Right lobe of liver (tissue), 6 donors: Measurements from ENCODE around the gene FLT3. TPM values are rescaled to one million over a fixed set of nuclear protein-coding genes. Genes with fewer than 3 reads are reported as not detected.

Experiments used
- ATAC-seq, 4 donors: fragments of 200-7000 bp; cut with Tn5 transposase; one replicate each; pipeline ENCODE4 v1.9.1; 2020; ENCODE audit warnings: mild to moderate bottlenecking in 4 of 4, moderate library complexity in 4 of 4
- DNase-seq, 3 donors: peaks; one replicate each; pipeline ENCODE4 v3.0.0-alpha.2; 2020
- H3K27ac ChIP-seq, 3 donors: fragments of 200-600 bp; one replicate each; pipeline ENCODE4 v1.8.0; 2022
- H3K27me3 ChIP-seq, 2 donors: fragments of 200-600 bp; one replicate each; pipeline ENCODE4 v1.8.0; 2022
- H3K36me3 ChIP-seq, 4 donors: fragments of 200-600 bp; sonication (generic) in 1 of 4; one replicate each; pipeline versions ENCODE4 v1.5.1 to v1.8.0; 2017 to 2022; ENCODE audit warnings: control low read depth in 1 of 4
- H3K4me1 ChIP-seq, 4 donors: fragments of 200-600 bp; sonication (generic) in 1 of 4; one replicate each; pipeline versions ENCODE4 v1.5.1 to v1.8.0; 2017 to 2022; ENCODE audit warnings: control low read depth in 1 of 4
- H3K4me3 ChIP-seq, 3 donors: fragments of 200-600 bp; one replicate each; pipeline ENCODE4 v1.8.0; 2022
- H3K9me3 ChIP-seq, 4 donors: fragments of 200-600 bp; sonication (generic) in 1 of 4; one replicate each; pipeline versions ENCODE4 v1.5.1 to v1.8.0; 2017 to 2022; ENCODE audit warnings: control low read depth in 1 of 4
- POLR2A ChIP-seq: fragments of 450-650 bp; IDR thresholded peaks from one replicate; pipeline ENCODE4 v1.6.1; 2017; ENCODE audit warnings: antibody characterized with exemption, mild to moderate bottlenecking
- WGBS: methylation state at CpG from one replicate; pipeline ENCODE4 v1.1.6; 2018; ENCODE audit warnings: low coverage, low lambda C conversion rate; ENCODE audit not compliant: insufficient coverage; ENCODE audit errors: missing lambda C conversion rate; 5-methylcytosine and 5-hydroxymethylcytosine counted together
- intact Hi-C, 2 donors: fragments of 100-400 bp; cut with DNase I; formaldehyde crosslinking; loops; one replicate each; pipeline versions ENCODE4 v1.11.2 to v1.14.1; 2022
- total RNA-seq, 6 experiments: library from RNA; depleted of rRNA in 2 of 6; stranded (reverse); fragments of >200 nt in 2 of 6; fragmentation: NEBNext Ultra II Directional in 3 of 6; extraction: Animal tissue kit (Norgen Biotek cat#: 25700) in 3 of 6; gene quantifications; one replicate each; pipeline versions ENCODE4 v1.1.0 to v1.2.4, GENCODE V29; 2016 to 2023
- TF ChIP-seq, protein P1 (sequence below), 4 donors: fragments of 200-600 bp in 3 of 4; fragments of 450-650 bp in 1 of 4; IDR thresholded peaks; one replicate each; pipeline versions ENCODE4 v1.5.1 to v1.8.0; 2016 to 2022; ENCODE audit warnings: antibody characterized with exemption in 4 of 4, mild to moderate bottlenecking in 2 of 4
- donor health status: DM: no; HTN: yes; CAD: no.
- donor health status: DM: no; HTN: no; CAD: no.
- donor health status: DM: no; HTN: no; CAD: no.
- donor health status: DM: no; HTN: yes; CAD: no.
- donor health status: DM: no; HTN: yes; CAD: no.

The FLT3 gene
- total RNA-seq, 6 experiments from 2014 or later: 0.04 to 0.74 (median 0.24) TPM

DNA sequence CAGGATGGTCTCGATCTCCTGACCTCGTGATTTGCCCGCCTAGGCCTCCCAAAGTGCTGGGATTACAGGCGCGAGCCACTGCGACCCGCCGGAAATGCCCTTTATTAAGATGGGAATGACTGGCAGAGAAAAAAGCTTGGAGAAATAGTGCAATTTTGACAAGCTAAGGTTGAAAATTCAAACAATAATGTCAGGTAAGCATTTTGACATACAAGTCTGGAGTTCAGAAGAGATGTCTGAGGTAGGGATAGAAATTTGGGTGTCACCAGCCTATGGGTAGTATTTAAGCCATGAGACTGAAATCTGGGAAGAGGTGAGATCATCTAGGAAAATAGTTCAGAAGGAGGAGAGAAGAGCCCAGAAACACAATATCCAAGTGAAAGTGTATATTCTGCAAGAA lies 20.8 kb upstream of the FLT3 start:
- no peaks in the 10 kb centered on the region for H3K36me3 ChIP-seq
- TF ChIP-seq POLR2A: no peak
- TF ChIP-seq, protein P1, sequence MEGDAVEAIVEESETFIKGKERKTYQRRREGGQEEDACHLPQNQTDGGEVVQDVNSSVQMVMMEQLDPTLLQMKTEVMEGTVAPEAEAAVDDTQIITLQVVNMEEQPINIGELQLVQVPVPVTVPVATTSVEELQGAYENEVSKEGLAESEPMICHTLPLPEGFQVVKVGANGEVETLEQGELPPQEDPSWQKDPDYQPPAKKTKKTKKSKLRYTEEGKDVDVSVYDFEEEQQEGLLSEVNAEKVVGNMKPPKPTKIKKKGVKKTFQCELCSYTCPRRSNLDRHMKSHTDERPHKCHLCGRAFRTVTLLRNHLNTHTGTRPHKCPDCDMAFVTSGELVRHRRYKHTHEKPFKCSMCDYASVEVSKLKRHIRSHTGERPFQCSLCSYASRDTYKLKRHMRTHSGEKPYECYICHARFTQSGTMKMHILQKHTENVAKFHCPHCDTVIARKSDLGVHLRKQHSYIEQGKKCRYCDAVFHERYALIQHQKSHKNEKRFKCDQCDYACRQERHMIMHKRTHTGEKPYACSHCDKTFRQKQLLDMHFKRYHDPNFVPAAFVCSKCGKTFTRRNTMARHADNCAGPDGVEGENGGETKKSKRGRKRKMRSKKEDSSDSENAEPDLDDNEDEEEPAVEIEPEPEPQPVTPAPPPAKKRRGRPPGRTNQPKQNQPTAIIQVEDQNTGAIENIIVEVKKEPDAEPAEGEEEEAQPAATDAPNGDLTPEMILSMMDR (IDR thresholded peaks at IDR 0.05): no peak
- no peak overlapping the region for H3K27ac ChIP-seq
- no peak for DNase-seq
- H3K4me3 ChIP-seq: no peak overlapping the region
- no peaks in the 10 kb centered on the region for H3K27me3 ChIP-seq
- H3K9me3 ChIP-seq: no peaks in the 10 kb centered on the region
- H3K4me1 ChIP-seq: no peaks in the 10 kb centered on the region
- intact Hi-C loops: no loop called here
- ATAC-seq: no peak
- WGBS: 90% methylated on average over 4 of the region's 8 CpGs

DNA sequence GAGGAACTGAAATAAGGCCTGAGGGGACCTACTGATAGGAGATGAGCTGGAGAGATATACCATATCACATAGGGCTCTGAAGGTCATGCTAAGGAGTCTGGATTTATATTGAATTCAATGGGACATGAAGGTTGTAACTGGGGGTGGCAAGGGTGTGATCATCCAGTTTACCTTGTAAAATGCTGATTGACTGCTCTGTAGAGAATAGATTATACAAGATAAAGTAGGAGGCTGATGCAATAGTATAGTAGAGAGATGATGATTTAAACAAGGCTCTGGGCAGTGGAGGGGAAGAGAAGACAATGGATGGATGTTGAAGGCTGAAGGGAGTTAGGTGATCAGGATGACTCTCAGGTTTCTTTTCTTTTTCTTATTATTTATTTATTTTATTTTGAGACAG lies 19.9 kb upstream of the FLT3 start:
- intact Hi-C loops: no loop called here

DNA sequence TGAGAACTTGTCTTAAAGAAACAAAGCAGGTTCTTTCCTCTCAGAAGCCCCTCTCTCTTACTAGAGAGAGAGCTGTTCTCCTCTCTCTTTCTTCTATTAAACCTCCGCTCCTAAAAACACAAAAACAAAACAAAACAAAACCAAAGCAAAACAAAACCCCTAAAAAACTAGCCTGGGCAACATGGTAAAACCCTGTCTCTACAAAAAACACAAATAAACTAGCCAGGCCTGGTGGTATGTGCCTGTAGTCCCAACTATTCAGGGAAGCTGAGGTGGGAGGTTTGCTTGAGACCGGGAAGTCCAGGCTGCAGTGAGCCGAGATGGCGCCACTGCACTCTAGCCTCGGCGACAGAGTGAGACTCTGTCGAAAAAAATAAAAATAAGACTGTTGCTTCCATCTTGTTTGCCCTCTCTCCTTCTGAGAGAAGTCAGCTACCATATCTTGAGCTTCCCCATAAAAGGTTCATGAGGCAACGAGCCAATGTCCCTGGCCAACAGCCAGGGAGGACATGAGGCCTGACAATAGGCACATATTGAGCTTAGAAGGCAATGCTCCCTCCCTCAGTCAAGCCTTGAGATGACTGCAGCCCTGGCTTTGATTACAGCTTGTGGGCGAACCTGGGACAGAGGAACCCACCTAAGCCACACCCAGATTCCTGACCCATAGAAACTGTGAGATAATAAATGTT lies 17.5 kb upstream of the FLT3 start:
- Histone ChIP-seq H3K4me1 (no peaks in the 10 kb centered on the region), H3K27ac (no peak overlapping the region), H3K36me3 (no peaks in the 10 kb centered on the region), H3K4me3 (no peak overlapping the region), H3K27me3 (no peaks in the 10 kb centered on the region), H3K9me3 (no peaks in the 10 kb centered on the region)
- ATAC-seq (peak in 2 of 4 donors; percentile 42 to 47), DNase-seq (peak; percentile 42 to 60 (median 59))
- no peak for TF ChIP-seq POLR2A
- TF ChIP-seq, protein P1 (IDR thresholded peaks at IDR 0.05): no peak
- whole genome bisulfite sequencing: 57% methylated on average over 3 of the region's 9 CpGs
- intact Hi-C loops: no loop called here

More for the DNA sequence above, 19.9 kb upstream of the FLT3 start:
- Histone ChIP-seq H3K4me3 (no peak overlapping the region), H3K4me1 (no peaks in the 10 kb centered on the region), H3K27me3 (no peaks in the 10 kb centered on the region), H3K27ac (no peak overlapping the region), H3K36me3 (no peaks in the 10 kb centered on the region), H3K9me3 (no peaks in the 10 kb centered on the region)
- TF ChIP-seq POLR2A: no peak
- TF ChIP-seq, protein P1 (IDR thresholded peaks at IDR 0.05): no peak
- ATAC-seq (no peak), DNase-seq (no peak)

DNA sequence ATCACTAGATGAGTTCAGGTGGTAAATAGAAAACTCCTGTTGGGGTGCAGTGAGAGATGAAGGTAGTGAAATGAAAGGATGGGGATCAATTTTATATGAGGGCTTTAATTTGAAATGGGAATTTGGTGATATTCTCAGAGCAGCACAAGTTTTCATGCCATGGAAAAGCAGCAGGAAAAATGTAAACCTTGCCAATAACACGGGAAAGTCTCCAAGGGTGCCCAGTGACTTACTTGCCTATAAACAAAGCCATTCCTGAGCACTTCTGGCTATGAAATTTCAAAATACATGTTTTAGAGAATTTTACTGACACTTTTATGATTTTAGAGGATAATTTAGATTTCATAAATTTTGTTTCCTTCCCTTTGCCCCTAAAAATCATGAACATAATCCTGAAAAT lies 16.4 kb upstream of the FLT3 start:
- TF ChIP-seq, protein P1 (IDR thresholded peaks at IDR 0.05): no peak
- no peak for TF ChIP-seq POLR2A
- intact Hi-C loops: no loop called here

More for the DNA sequence above, 16.4 kb upstream of the FLT3 start:
- no peak overlapping the region for H3K27ac ChIP-seq
- no peak for ATAC-seq
- no peaks in the 10 kb centered on the region for H3K9me3 ChIP-seq
- no peak overlapping the region for H3K4me3 ChIP-seq
- no peaks in the 10 kb centered on the region for H3K36me3 ChIP-seq
- H3K27me3 ChIP-seq: no peaks in the 10 kb centered on the region
- H3K4me1 ChIP-seq: no peaks in the 10 kb centered on the region
- no peak for DNase-seq
- whole genome bisulfite sequencing: 56% methylated on average over 1 of the region's 1 CpG
